BE2C (cell line): Measurements from ENCODE around the gene CSNK1D.
"Not testable (repeated sequence)": the region's sequence is repeated elsewhere in the genome, so short reads cannot be mapped to it uniquely, and the experiment has no call there.

Experiments
- DNase-seq: peaks from one replicate; pipeline ENCODE4 v3.0.0-alpha.2; 2020
- H3K27me3 ChIP-seq: fragments of 250-450 bp; sonication (Bioruptor Pico); 2 replicates; pipeline ENCODE4 v1.5.1; 2020; ENCODE audit warnings: mild to moderate bottlenecking
- H3K36me3 ChIP-seq: fragments of 250-450 bp; sonication (Bioruptor Pico); 2 replicates; pipeline ENCODE4 v1.5.1; 2020; ENCODE audit warnings: mild to moderate bottlenecking
- H3K4me1 ChIP-seq: fragments of 250-450 bp; sonication (Bioruptor Pico); 2 replicates; pipeline ENCODE4 v1.5.1; 2020
- H3K4me3 ChIP-seq: 2 replicates; pipeline ENCODE4 v1.5.1; 2011; ENCODE audit warnings: low read depth, low read length
- H3K9me3 ChIP-seq: fragments of 250-450 bp; sonication (Bioruptor Pico); 2 replicates; pipeline ENCODE4 v1.5.1; 2020
- CTCF ChIP-seq: IDR thresholded peaks from 2 replicates; pipeline ENCODE4 v1.5.1; 2012; ENCODE audit warnings: mild to moderate bottlenecking, low read depth, low read length

CSNK1D gene

GRCh38 chr17:82195675-82196672, 77.5 kb downstream of the CSNK1D start:
- Histone ChIP-seq H3K27me3 (no peaks in the 10 kb centered on the region), H3K9me3 (no peaks in the 10 kb centered on the region), H3K36me3 (peaks cover 42% of the 10 kb centered on the region), H3K4me3 (no peak overlapping the region), H3K4me1 (no peaks in the 10 kb centered on the region)
- DNase-seq: no peak
- TF ChIP-seq CTCF: no peak

GRCh38 chr17:82194765-82195164, 78.7 kb downstream of the CSNK1D start:
- no peaks in the 10 kb centered on the region for H3K9me3 ChIP-seq
- no peak for TF ChIP-seq CTCF

GRCh38 chr17:82193520-82194220, 79.8 kb downstream of the CSNK1D start:
- Histone ChIP-seq H3K4me1 (no peaks in the 10 kb centered on the region), H3K36me3 (peaks cover 43% of the 10 kb centered on the region), H3K27me3 (no peaks in the 10 kb centered on the region), H3K9me3 (no peaks in the 10 kb centered on the region), H3K4me3 (no peak overlapping the region)
- no peak for TF ChIP-seq CTCF
- no peak for DNase-seq

More at GRCh38 chr17:82194765-82195164, 78.7 kb downstream of the CSNK1D start:
- no peak overlapping the region for H3K4me3 ChIP-seq
- H3K27me3 ChIP-seq: no peaks in the 10 kb centered on the region
- no peak for DNase-seq
- H3K4me1 ChIP-seq: no peaks in the 10 kb centered on the region
- peaks cover 39% of the 10 kb centered on the region for H3K36me3 ChIP-seq

- H3K4me1 ChIP-seq, H3K27me3 ChIP-seq, H3K9me3 ChIP-seq, H3K4me3 ChIP-seq, DNase-seq: not testable (repeated sequence)
- H3K36me3 ChIP-seq: peaks cover 46% of the 10 kb centered on the region
Observed at GRCh38 chr17:82193050-82193449, 80.5 kb downstream of the CSNK1D start.
